ENCODE measurements around the gene DIS3L2.
A peak's percentile ranks its signal among the peaks of the same experiment; 100 is the strongest.
"Not testable (repeated sequence)": the region's sequence is repeated elsewhere in the genome, so short reads cannot be mapped to it uniquely, and the experiment has no call there.

The DIS3L2 gene

GRCh38 chr2:232322560-232323327 lies 361.2 kb downstream of the DIS3L2 start:
- no peak for DNase-seq (ENCODE audit: low read depth)

GRCh38 chr2:232323328-232323650 lies 361.8 kb downstream of the DIS3L2 start:
- DNase-seq (ENCODE audit: low read depth), result no peak

- DNase-seq (ENCODE audit: low read depth), result not testable (repeated sequence)
These were observed 362.5 kb downstream of the DIS3L2 start for GRCh38 chr2:232323967-232324366.

- no peak for DNase-seq (ENCODE audit: low read depth)
These were observed 363.3 kb downstream of the DIS3L2 start for GRCh38 chr2:232324778-232325177.

DNA sequence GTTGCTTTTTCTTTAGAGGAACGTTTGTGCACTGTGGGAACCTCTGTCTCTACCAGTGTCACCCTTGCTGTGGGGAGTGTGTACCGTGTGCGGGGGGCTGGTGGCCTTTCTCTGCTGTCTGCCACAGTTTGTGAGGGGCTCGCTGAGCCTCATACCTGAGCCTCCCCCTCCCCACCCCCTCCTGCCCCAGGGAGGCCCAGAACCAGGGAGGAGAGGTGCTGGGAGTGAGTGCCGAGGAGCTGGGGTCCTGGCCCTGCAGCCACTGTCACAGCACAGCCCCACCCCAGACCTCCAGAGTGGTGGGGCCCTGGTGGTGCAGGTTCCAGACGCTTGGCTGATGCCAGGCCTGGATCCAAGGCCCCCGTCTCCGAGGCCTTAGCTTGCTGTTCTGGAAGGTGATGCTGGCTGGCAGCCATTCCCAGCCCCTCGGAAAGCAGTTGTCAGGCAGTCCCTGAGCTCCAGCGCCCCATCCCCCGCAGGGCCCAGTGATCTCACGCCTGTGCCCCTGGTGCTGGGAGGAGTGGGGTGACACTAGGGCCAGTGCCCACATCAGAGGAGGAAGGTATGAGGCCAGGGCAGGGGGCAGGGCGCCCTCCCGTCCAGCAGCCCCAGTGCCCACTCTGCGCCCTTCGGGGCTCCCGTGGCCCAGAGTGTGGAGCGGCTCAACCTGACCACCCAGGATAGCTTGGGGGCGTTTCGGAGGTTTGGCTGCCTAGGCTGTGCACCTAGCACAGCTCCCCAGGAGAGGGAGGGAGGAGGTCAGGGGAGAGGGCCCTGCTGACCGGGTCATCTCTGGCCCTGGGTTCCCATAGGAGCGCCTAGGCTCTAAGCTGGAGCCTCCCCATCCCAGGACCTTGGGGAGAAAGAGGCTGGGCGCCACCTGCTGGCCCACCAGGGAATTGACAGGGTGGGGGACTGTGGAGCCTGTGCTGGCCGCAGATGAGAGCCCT lies 364.1 kb downstream of the DIS3L2 start:
- no peak for DNase-seq (ENCODE audit: low read depth)

DNA sequence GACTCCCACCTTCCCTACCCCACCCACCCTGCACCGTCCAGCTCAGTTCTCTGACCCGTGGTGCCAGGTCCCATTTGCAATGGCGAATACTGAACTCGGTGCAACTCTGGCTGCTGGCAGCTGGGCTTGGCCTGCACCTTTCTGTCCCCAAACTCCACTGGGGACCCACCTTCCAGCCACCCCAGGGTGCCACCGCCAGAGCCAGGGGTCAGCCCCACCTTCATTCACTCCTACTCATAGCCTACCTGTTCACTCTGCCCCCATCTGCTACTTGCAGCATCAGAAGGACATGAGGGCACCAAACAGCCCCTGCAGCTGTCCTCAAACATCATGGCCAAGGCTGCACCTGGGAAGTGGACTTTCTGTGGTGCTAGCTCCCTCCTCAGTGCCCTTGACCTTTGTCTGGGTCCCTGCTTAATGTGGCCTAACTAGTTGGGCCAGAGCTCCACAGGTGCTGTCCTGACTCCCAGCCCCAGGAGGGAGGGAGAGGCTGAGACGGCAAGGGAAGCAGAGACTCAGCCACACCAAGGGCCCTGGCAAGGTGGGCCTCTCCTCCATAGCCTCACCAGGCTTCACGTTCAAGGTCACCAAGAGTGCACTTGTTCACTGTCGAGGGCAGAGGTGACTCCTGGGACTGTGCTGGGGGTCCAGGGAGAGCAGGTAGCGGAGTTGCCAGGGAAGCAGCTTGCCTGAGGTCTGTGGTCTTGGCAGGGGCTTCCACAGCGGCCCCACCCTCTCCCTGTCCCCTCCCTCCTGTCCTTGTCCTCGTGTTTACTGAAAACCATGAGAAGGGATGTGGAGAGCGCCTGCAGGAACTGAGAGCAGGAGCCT lies 365.0 kb downstream of the DIS3L2 start:
- DNase-seq (ENCODE audit: low read depth), result not testable (repeated sequence)

DNA sequence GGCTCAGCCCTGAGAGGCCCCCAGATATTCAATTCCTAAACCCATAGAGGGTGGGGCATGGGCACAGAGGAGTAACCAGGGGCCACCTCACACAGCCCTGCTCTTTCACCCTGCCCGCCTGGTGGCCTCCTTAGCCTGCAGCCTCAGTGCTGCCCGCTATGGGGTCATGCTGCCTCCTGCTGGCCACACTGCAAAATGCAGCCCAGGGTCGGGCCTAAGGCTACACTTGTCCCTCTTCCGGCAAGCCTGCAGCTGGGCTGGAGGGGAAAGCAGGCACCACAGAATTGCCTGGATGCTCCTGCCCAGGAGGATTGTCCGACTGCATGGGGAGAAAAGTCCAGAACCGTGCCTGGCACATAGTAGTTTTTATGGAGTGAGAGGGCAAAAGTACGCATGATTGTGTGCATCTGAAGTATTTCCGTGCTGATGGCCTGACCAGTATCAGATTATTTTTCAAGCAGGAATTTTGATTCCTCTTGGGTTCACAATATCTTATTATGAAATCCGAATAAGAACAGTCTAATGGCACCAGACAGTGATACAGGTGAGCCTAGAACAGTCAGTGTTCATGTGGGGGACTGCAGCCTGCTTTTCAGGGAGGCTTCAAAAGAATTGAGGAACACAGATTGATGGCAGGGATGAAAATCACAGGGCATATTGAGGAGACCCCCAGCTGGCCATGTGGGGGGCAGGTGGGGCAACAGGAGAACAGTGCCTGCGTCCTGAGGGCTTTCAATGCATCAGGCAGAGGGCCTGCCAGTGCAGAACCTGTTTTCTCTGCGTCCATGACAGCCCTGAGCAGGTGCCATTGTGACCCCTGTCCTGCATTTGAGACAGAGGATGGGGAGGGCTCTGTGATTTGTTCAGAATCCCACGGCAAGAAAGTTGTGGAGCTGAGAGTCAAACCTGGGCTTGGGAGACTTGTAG lies 365.9 kb downstream of the DIS3L2 start:
- peak; percentile 14 for DNase-seq (ENCODE audit: low read depth)

GRCh38 chr2:232328032-232328422 lies 366.5 kb downstream of the DIS3L2 start:
- no peak for DNase-seq (ENCODE audit: low read depth)

GRCh38 chr2:232328516-232329460 lies 367.3 kb downstream of the DIS3L2 start:
- no peak for DNase-seq (ENCODE audit: low read depth)

DNA sequence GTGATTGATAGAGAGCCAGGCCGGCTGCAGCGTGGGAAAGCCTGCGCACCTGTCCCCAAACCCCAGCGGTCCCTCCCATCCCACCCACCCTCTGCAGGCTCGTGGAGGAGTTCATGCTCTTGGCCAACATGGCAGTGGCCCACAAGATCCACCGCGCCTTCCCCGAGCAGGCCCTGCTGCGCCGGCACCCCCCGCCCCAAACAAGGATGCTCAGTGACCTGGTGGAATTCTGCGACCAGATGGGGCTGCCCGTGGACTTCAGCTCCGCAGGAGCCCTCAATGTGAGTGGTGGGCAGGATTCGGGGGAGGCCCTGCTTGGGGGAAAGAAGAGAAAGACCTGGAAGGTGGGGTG lies 368.2 kb downstream of the DIS3L2 start:
- no peak for DNase-seq (ENCODE audit: low read depth)

GRCh38 chr2:232330068-232330999 lies 368.8 kb downstream of the DIS3L2 start:
- DNase-seq (ENCODE audit: low read depth), result no peak

- DNase-seq (ENCODE audit: low read depth), result not testable (repeated sequence)
These were observed 369.5 kb downstream of the DIS3L2 start for GRCh38 chr2:232331061-232331460.

GRCh38 chr2:232331641-232332040 lies 370.1 kb downstream of the DIS3L2 start:
- DNase-seq (ENCODE audit: low read depth), result not testable (repeated sequence)

- DNase-seq (ENCODE audit: low read depth), result not testable (repeated sequence)
These were observed 370.9 kb downstream of the DIS3L2 start for GRCh38 chr2:232332244-232332939.

GRCh38 chr2:232332940-232333259 lies 371.4 kb downstream of the DIS3L2 start:
- no peak for DNase-seq (ENCODE audit: low read depth)

DNA sequence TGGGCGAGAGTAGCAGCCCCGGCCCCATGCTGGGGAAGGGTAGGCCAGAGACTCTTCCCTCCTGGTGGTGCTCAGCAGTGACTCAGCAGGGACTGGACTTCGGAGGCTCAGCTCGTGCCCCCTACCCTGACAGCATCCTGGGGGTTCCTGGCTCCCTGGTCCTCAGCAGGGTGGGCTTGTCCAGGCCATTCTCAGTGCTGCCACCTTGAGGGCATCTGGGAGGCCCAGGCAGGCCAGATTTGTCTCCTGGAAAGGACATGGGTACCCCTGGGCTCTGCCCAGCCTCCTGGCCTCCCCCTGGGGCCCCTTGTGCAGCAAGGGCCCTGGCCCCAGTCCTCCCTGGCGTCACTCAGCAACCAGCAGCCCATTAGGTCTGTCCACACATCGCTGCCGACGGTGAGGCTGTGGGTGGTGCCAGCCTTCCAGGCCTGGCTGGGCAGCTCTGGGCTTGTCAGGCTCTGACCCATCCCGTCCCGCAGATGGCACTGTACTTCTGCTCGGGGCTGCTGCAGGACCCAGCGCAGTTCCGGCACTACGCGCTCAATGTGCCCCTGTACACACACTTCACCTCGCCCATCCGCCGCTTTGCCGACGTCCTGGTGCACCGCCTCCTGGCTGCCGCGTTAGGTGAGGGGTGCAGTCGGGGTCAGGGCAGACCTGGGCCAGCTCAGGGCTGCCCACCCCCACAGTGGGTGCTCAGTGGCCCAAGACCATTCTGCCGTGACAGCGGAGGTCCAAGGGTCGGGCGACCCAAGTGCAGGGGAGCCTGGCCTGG lies 372.0 kb downstream of the DIS3L2 start:
- no peak for DNase-seq (ENCODE audit: low read depth)

DNA sequence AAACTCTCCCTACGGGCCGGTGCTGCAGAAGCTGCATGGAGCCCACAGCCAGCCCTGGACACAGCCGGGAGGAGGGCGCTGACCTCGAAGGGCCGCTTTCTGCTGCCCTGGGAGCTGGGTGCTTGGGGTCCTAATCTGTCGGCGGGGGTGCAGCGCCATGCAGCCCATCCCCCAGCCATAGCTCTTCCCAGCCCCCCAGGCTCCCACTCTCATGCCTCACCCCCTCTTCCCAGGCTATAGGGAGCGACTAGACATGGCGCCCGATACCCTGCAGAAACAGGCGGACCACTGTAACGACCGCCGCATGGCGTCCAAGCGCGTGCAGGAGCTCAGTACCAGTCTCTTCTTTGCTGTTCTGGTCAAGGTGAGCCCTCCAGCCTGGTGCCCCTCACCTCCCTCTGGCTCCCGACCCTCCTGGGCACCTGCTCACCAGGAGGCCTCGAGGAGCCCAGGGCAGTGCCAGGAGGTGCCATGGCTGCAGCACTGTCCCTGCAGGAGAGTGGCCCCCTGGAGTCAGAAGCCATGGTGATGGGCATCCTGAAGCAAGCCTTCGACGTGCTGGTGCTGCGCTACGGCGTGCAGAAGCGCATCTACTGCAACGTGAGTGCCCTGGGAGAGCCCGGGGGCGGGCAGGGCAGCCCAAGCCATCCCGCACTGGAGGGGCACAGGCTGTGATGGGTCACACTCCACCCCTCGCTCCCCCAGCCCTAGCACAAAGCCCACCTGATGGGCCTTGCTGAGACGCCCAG lies 372.8 kb downstream of the DIS3L2 start:
- not testable (repeated sequence) for DNase-seq (ENCODE audit: low read depth)
